ENCODE results near the gene CCDC24.

The CCDC24 gene

GRCh38 chr1:44012404-44012803, 21.0 kb downstream of the CCDC24 start:
- H3K4me2 ChIP-seq (ENCODE audit: low read depth, low read length) = no peak overlapping the region
- DNase-seq = no peak
- H3K27ac ChIP-seq (ENCODE audit: low read length) = no peak overlapping the region
- no peaks in the 10 kb centered on the region for H3F3A ChIP-seq (ENCODE audit: insufficient read depth, low read length)
- no peaks in the 10 kb centered on the region for H3K9me2 ChIP-seq (replicated peaks; ENCODE audit: insufficient read depth, low read length)
- H3K36me3 ChIP-seq (replicated peaks; ENCODE audit: insufficient read depth, low read length) = no peaks in the 10 kb centered on the region
- no peak overlapping the region for H3K4me3 ChIP-seq (ENCODE audit: low read length)
- H3K4me1 ChIP-seq (ENCODE audit: low read length) = no peaks in the 10 kb centered on the region
- no peak overlapping the region for H3K9ac ChIP-seq (ENCODE audit: low read length)
- H3K9me3 ChIP-seq (replicated peaks; ENCODE audit: insufficient read depth, low read length) = no peaks in the 10 kb centered on the region
- H4K20me1 ChIP-seq (ENCODE audit: insufficient read depth, low read length) = no peaks in the 10 kb centered on the region
- TF ChIP-seq EZH2 (optimal IDR thresholded peaks at IDR 0.05; ENCODE audit: low read depth, low read length) = no peak
- TF ChIP-seq EZH2phosphoT487 (IDR thresholded peaks at IDR 0.05; ENCODE audit: low read length) = no peak
- TF ChIP-seq CTCF (IDR thresholded peaks at IDR 0.05; ENCODE audit: low read length) = no peak
- H3K79me2 ChIP-seq (ENCODE audit: low read length) = no peaks in the 10 kb centered on the region
- no peaks in the 10 kb centered on the region for H3K27me3 ChIP-seq (replicated peaks; ENCODE audit: insufficient read depth, low read length)
- H2AFZ ChIP-seq (ENCODE audit: low read length) = no peak overlapping the region

- no peak for DNase-seq
- no peaks in the 10 kb centered on the region for H3K36me3 ChIP-seq (replicated peaks; ENCODE audit: insufficient read depth, low read length)
- no peak overlapping the region for H3K4me3 ChIP-seq (ENCODE audit: low read length)
- no peaks in the 10 kb centered on the region for H3K79me2 ChIP-seq (ENCODE audit: low read length)
- no peaks in the 10 kb centered on the region for H3K9me3 ChIP-seq (replicated peaks; ENCODE audit: insufficient read depth, low read length)
- no peaks in the 10 kb centered on the region for H3F3A ChIP-seq (ENCODE audit: insufficient read depth, low read length)
- TF ChIP-seq EZH2phosphoT487 (IDR thresholded peaks at IDR 0.05; ENCODE audit: low read length) = no peak
- no peak for TF ChIP-seq CTCF (IDR thresholded peaks at IDR 0.05; ENCODE audit: low read length)
- no peak for TF ChIP-seq EZH2 (optimal IDR thresholded peaks at IDR 0.05; ENCODE audit: low read depth, low read length)
- no peaks in the 10 kb centered on the region for H3K9me2 ChIP-seq (replicated peaks; ENCODE audit: insufficient read depth, low read length)
- H3K9ac ChIP-seq (ENCODE audit: low read length) = no peak overlapping the region
- no peak overlapping the region for H2AFZ ChIP-seq (ENCODE audit: low read length)
- H3K27ac ChIP-seq (ENCODE audit: low read length) = no peak overlapping the region
- H3K27me3 ChIP-seq (replicated peaks; ENCODE audit: insufficient read depth, low read length) = no peaks in the 10 kb centered on the region
- H4K20me1 ChIP-seq (ENCODE audit: insufficient read depth, low read length) = no peaks in the 10 kb centered on the region
- H3K4me1 ChIP-seq (ENCODE audit: low read length) = no peaks in the 10 kb centered on the region
- H3K4me2 ChIP-seq (ENCODE audit: low read depth, low read length) = no peak overlapping the region
Measured at GRCh38 chr1:44012941-44013609, 21.7 kb downstream of the CCDC24 start.

- no peak overlapping the region for H3K4me2 ChIP-seq (ENCODE audit: low read depth, low read length)
- no peak overlapping the region for H3K4me3 ChIP-seq (ENCODE audit: low read length)
Measured at GRCh38 chr1:44013949-44014348, 22.6 kb downstream of the CCDC24 start.

More at GRCh38 chr1:44013949-44014348, 22.6 kb downstream of the CCDC24 start:
- Histone ChIP-seq H3K9me2 (replicated peaks; ENCODE audit: insufficient read depth, low read length) (no peaks in the 10 kb centered on the region), H3K79me2 (ENCODE audit: low read length) (no peaks in the 10 kb centered on the region), H3K27ac (ENCODE audit: low read length) (no peak overlapping the region), H2AFZ (ENCODE audit: low read length) (no peak overlapping the region), H3K36me3 (replicated peaks; ENCODE audit: insufficient read depth, low read length) (no peaks in the 10 kb centered on the region), H3K27me3 (replicated peaks; ENCODE audit: insufficient read depth, low read length) (no peaks in the 10 kb centered on the region), H3K9ac (ENCODE audit: low read length) (no peak overlapping the region), H3F3A (ENCODE audit: insufficient read depth, low read length) (no peaks in the 10 kb centered on the region), H4K20me1 (ENCODE audit: insufficient read depth, low read length) (no peaks in the 10 kb centered on the region), H3K9me3 (replicated peaks; ENCODE audit: insufficient read depth, low read length) (no peaks in the 10 kb centered on the region), H3K4me1 (ENCODE audit: low read length) (no peaks in the 10 kb centered on the region)
- no peak for TF ChIP-seq EZH2 (optimal IDR thresholded peaks at IDR 0.05; ENCODE audit: low read depth, low read length)
- TF ChIP-seq EZH2phosphoT487 (IDR thresholded peaks at IDR 0.05; ENCODE audit: low read length) = no peak
- TF ChIP-seq CTCF (IDR thresholded peaks at IDR 0.05; ENCODE audit: low read length) = no peak
- DNase-seq = no peak

Data from MM.1S (cell line).